HG02588 (cell line): ENCODE data around the gene VWA1.

Source experiments
- ATAC-seq: cut with Tn5 transposase; IDR thresholded peaks from one replicate; pipeline ENCODE4 v1.9.1; 2021; ENCODE audit warnings: mild to moderate bottlenecking, moderate library complexity; ENCODE audit not compliant: unreplicated experiment

Gene VWA1, protein sequence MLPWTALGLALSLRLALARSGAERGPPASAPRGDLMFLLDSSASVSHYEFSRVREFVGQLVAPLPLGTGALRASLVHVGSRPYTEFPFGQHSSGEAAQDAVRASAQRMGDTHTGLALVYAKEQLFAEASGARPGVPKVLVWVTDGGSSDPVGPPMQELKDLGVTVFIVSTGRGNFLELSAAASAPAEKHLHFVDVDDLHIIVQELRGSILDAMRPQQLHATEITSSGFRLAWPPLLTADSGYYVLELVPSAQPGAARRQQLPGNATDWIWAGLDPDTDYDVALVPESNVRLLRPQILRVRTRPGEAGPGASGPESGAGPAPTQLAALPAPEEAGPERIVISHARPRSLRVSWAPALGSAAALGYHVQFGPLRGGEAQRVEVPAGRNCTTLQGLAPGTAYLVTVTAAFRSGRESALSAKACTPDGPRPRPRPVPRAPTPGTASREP

DNA sequence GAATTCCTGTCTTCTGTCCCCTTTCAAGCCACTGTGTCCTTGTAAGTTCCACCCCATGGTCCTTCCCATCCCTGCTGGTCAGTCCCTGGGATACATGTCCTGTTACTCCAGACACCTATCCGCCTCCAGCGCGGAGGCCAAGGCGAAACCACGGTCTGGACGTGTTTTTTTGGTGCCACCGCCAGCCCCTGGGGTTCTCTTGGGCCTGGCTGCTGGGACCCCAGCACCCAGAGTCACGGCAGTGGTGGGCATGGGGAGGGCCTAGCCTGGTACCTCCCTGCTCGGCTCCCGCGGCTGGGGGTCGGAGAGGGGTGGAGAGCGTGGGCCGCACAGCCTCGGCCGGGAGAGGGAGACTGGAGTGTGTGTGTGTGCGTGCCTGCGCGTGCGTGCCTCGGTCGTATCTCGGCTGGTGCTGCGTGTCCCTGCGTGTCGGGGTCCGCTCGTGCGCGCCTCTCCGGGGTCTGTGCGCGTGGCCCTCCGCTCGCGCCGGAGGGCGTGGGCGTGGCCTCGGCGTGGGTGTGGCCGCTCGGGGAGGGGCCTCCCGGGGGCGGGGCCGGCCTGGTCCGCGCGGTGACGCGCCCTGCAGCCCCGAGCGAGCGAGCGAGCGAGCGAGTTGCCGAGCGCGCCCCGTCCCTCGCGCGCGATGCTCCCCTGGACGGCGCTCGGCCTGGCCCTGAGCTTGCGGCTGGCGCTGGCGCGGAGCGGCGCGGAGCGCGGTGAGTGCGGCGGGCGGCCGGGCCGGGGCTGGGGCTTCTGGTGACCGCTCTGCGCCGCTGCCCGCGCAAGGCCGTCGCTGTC, at the start of gene VWA1:
VWA1 (plus strand) TSS at position 585 of the 798 bp plus-strand sequence; CDS start at position 644, 59 bp downstream.
- ATAC-seq = peak; percentile 40

DNA sequence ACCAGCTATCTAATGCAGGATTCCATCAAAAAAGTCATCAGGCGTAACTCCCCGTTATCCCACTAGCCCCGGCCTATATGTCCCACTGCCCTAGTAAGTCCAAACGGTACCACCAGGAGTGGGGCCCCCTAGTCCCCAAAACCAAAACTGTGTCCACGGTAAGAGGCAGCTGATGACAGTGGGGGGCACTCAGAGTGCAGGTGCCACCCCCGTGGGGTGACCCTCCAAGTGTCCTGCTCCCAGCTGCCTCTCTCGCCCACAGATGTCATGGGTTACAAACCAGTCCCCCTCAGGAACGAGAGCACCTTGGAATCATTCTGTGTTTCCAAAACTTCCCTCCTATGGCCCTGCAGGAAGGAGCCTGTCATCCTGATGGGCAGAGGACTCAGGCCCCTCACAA, 49.6 kb upstream of the VWA1 start:
- no peak for ATAC-seq

DNA sequence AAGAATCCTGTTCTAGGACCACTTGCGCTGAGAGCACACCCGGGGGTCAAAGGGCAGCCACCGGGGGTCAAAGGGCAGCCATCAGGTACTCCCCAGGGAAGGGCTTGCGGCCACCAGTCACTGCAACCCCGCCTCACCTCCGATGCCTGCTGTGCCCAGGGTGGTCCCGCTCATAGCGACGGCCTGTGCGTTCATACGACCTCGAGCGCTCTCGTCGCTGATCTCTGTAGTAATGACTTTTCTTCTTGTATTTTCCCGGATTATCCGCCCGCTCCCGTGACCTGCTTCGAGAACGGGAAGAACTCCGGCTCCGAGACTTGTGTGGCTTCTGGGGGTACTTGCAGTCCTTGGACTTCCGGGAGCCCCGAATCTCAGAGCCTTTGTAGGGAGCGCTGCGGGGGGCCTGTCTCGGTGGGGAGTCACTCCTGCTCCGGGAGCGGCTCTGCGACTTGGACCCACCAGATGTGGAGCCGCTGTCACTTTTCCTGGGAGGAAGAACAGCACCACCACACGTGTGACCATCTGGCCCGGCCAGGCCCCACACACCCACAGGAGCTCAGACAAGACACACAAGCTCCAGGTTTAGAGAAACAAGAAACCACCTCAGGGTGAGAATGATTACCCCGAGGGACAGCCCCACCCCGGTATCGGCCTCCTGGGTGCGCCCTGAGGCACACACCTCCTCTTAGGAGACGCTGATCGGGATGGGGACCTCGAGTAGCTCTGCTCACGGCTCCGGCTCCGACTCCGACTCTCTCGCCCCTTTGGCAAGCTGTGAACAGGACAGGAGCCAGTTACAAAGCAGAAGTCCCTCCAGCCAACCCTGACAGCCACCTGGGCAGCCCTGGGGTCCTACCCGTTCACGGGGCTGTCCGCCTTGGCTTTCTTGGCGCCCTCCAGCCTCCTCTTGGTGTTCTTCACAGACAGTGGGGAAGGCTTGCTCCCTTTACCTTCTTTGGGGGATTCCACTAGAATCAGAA, 48.1 kb upstream of the VWA1 start:
- no peak for ATAC-seq

DNA sequence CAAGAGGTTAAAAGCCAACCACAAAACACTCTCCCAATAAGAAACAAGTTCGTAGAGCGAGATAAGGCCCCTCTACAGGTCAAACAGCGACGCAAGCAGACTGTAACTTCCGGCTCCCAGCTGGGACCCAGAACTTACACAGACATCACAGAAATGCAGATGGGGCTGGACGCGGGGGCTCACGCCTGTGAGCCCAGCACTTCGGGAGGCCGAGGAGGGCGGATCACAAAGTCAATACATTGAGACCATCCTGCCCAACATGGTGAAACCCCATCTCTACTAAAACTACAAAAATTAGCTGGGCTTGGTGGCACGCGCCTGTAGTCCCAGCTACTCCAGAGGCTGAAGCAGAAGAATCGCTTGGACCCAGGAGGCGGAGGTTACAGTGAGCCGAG, 47.4 kb upstream of the VWA1 start:
- no peak for ATAC-seq

DNA sequence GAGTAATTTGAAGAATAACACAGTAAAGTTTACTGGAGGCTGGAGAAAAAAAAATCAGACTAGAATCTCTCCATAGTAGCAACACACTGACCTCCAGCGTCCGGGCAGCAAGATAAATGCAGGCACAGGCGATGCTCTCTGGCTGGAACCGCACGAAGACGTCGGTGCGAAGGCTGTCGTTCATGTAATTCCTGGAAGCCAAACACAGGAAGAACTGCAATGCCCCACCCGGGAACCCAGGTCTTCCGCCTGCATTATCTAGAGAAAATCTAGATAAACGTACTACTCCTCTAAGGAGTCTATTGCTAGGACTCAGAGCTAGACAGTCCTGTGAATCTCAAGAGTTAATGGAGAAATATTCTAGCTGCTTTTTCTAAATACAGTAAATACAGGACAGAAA, 44.8 kb upstream of the VWA1 start:
- ATAC-seq = no peak

DNA sequence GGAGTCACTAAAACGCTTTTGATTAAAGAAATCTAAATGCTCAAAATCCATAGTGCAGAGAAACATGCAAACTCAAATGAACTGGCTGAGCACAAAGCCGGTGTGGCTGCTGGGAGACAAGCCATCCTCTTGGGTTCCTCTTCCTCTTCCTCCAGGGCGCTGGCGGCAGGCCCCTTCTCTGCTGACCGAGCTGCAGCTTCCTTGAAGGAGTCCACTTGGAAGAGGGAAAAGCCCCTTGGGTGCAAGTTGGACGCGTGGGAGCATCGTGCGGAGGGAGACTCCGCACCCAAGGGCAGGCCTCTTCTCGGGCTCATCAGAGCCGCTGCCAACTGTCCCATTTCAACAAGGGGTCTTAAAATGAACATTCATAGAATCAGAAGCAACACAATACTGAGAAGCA, 44.3 kb upstream of the VWA1 start:
- ATAC-seq = no peak

DNA sequence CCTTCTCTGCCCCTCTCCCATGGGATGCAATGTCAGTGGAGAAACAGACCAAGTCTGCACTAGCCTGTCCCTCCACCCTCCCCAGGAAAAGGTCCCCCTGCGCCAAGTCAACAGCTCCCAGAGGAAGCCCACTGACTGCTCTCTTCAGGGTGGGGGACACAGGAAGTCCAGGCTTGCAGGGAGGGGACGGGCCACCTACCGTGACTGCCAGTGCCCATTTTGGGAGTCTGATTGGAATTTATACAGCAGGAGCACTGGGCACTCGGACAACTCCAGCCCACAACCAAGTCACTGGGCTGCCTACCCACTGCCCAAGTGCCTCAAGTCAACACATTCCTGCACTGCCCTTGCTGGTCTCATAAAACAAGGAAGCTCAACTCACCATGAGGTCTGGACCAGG, 42.5 kb upstream of the VWA1 start:
- ATAC-seq = no peak

DNA sequence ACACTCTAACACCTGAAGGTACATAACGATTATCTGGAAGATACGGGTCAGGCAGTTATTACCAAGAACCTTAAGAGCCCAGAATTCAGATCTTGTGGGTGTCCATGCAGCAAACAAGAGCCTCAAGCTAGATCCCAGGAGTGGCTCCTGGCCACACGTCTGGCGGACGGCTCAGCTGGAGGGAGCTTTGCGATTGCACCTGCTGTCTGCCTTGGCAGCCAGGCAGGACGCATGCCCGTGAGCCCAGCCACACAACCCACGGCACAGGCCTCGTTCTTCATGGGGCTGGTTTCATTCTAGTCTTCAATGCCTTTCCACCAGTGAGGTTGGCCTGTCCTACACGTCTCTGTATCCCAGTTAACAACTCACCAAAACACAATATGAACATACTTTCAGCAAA, 42.1 kb upstream of the VWA1 start:
- ATAC-seq = no peak

DNA sequence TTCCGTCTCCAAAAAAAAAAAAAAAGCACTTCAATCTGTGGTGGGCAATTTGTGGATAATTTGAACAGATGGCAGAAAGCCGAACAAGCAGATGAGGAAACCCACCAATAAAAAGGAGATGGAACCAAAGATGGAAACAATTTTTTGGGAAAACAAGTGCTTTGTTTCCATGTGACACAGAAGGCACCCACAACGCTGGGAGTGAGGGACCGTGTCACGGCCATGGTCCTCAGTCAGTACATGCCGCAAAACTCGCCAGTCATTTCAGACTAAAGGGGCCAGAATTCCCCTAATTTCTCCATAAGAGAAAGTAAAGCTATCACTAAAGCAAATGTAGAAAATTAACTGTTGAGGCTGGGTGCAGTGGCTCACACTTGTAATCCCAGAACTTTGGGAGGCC, 41.4 kb upstream of the VWA1 start:
- ATAC-seq = no peak

DNA sequence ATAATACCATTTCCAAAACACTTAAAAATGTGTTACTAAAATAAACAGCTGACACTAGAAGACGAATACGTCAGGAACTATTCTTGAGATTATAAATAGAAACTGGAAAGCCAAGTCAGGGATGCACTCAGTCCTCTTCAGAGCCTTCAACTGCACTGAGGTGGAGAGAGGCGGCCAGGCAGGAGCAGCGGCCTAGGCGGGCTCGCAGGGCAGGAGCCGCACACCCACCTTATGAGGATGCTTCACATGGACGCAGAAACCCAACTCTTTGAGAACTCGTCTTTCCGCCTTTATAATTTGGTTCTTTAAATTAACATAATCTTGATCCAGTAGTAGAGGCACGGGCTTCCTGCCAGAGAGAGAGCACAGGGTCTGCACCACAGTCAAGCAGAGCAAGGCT, 40.3 kb upstream of the VWA1 start:
- no peak for ATAC-seq

DNA sequence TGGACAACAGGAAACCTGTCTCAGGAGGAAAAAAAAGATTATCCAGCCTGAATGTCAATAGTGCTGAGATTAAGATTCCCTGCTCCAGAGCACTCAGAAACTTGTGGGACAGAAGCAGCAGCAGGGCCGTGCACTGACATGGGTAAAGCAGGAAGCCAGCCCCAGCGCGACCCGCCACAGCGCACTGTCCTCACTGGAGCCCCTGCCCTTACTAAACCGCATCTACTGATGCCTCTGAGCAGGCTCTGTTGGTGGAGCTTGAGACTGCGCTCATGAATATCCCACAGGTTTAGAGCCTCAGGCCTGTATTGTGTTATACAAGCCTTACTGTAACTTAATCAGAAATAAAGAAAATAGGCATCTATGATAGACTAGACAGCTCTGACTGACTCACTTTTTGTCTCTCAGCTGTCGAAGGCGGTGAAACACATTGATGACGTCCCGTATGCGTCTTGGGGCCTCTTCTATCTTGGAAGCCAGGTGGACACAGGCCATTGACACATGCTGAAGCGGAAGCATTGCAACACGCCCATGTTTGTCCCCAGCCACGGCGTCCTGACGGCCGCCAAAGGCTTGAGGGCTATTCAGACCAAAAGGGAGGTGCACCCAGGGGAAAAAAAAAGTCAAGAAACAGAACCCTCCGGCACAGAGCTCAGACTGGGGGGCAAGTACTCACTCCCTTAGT, 37.5 kb upstream of the VWA1 start:
- ATAC-seq = no peak

DNA sequence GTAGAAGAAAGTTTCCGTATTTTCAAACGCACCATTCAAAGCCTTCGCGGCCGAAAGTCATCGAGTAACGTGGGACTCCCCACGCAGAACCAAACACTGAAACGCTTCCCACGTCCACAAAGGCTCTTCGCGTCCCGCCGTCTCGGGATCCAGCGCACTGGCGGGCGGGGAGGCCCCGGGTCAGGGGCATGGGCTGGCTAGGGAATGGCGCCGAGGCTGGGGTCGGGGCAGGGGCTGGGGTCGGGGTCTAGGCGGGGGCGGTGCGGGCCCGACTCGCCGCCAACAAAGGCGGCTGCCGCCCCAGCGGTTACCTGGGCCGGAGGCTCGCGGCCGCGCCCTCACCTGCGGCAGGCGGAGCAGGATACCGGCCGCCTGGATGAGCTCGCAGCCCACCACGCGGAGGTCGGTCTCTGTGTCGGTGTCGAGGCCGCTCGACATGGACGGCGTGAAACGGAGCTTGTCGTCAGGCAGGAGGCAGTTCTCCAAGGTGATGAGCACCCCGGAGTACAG, 36.8 kb upstream of the VWA1 start:
- peak; percentile 11 for ATAC-seq

DNA sequence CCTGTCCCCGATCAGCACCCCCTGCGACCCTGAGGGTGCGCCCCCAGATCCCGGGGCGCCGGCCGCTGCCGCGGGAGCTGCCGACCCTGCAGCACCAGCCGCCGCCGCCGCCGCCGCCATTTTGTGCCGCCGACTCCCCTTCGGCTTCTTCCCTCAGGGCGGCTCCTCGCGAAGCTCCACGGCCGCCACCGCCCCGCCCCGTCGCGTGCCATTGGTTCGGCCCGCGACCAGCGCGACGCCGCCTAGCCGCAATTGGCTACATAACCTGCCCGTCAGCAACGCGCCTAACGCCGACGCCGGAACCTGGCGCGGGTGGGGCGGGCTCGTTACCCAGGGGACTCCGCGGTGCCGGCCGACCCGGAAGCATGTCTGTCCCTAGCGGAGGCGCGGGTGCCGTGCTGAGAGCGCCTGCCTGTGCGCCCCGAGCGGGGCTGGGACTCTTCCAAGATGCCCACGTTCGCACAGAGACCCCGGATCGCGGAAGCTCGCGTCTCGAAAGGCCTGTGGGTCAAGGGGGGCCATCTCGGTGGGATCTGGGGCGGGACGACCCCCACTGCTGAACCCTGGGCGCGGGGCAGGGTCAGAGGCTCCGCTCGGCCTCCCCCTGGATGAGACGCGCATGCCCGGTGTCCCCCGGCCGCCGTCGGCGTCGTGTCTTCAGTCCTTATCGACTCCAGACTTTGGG, 36.2 kb upstream of the VWA1 start, which contains the start of gene CCNL2:
CCNL2 (minus strand) TSS at position 149 of the 685 bp plus-strand sequence; CDS start at position 120, 29 bp downstream.
- ATAC-seq = peak; percentile 89

DNA sequence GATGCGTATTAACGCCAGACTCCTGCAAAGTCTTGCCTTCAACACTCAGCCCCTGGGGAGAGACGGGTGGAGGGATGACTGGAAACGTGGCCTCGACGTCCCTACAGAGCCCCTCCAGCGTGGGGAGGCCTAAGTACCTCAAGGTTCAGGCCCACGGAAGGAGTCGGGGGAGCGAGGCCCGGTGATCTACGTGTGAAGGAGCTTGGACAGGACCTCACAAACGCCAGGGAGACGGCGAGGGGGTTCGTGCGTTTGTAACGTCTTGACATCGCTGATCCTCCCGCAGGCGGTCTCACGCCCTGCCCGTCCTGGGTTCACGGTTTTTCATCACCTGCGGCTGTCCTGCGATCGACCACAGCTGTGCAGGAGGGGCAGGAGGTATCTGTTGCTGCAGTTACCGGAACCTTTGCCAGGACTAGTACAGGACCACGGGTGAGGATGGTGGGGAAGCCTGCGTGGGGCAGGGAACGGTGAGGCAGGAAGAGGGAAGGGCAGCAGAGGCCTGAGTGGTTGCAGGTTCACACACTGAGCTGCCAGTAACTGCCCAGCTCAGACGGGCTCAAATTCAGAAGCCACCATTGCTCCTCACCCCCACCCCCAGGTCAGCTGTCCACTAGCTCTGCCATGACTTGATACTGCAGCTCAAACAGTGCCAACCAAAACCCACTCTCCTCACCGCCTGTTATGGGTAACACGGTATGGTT, 35.5 kb upstream of the VWA1 start:
- ATAC-seq = no peak

DNA sequence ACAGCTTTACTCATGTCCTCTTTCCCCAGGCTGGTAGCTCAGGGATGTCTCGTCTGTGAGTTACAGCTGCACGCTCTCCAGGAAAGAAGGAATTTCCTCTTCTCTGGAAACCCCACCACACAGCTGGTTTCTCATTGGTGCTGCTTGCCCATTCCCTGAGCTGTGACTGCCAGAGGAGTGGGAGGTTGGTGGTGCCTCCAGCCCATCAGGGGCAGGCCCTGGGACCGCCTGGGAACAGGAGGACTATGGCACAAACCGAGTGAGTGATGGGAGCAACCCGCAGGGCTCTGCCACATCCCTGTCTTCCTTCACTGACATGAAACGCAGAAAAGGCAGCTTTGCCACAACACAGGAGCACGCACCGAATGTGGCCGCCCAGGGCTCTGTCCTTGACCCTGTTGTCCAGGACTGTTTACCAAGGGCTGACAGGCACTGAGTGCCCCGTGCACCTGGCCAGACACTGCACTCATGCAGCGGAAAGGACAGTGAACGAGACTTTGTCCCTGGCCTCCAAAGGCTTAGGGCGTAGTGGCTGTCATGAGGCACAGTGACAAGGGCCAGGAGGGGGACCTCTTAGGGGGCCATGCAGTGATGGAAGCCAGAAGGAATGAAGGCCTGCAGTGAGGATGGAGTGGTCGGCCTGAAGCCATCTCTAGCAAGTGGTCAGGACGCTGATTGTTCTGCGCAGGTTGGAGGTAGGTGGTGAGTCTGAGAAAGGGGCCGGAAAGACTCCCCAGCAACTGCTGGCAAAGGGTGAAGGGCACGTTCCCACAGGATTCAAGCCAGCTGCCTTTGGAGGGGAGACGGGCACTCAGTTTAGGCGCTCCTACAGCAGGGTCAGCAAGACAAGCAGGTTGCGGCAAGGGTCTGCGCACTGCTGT, 34.7 kb upstream of the VWA1 start:
- ATAC-seq = no peak

DNA sequence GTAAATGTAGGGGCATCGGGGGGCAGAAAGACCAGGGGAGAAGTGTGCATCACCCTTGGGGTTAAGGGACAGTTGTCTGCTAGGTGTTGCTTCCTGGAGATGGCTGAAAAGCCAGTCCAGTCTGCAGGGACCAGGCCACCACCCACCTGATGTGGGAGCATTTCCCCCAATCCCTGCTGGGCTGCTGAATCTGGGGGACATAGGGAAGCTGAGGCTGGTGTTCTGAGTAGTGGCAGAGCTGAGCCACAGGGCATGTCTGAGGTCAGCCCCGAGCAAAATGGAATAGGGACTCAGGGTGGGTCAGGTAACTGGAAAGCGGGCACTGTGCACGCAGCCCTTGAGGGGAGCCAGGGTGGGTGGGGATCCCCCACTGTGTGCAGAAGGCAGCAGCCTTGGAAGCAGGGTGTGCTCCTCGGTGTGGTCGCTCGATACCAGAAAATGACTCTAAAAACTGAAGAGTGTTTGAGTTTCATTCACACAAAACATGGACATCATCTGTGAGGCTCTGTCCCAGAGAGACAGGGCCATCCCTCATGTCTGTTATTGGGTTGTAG, 34.0 kb upstream of the VWA1 start:
- no peak for ATAC-seq

DNA sequence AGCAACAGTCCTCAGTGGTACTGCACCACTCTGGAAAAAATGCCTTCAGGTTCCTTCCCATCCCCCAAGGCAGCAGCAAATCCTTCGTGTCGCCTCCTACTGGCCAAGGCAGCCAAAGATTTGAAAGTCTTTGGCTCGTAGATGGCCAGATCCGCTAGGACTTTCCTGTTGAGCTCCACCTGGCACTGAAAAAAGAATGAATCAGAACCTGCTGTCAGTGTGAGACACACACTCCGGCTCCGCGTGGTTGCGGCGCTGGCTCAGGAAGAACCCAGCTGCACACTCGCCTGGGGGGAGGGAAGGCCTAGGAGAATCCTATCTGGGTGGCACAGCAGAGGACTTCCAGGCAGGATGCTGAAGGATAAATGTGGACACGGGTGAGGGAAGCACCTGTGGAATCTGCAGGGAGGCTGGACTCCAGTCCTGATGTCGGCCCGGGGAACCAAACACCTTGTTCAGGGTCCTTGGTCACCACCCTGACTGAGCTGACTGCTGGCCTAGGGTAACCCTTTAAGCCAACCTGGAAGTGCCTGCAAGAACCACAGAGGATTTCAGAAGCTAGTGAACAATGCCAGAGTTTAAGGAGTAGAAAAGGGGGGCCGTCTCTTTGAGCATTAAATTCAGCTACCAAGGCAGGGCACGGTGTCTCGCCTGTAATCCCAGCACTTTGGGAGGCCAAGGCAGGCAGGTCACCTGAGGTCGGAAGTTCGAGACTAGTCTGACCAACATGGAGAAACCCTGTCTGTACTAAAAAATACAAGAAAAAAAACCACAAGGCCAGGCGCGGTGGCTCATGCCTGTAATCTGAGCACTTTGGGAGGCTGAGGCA, 33.2 kb upstream of the VWA1 start:
- no peak for ATAC-seq
